Ovary (tissue), 3 donors: Measurements from ENCODE around the gene ABHD17C.

Experiments used
- EP300 ChIP-seq: sonication (generic); formaldehyde crosslinking; IDR thresholded peaks from one replicate; pipeline ENCODE4 v1.6.1; 2017; ENCODE audit warnings: antibody characterized with exemption
- POLR2A ChIP-seq: fragments of 450-650 bp; IDR thresholded peaks from one replicate; pipeline ENCODE4 v1.6.1; 2017; ENCODE audit warnings: antibody characterized with exemption, mild to moderate bottlenecking, moderate library complexity
- TF ChIP-seq, protein P1 (sequence below), 3 donors: fragments of 450-650 bp in 2 of 3; fragments of 200-600 bp in 1 of 3; IDR thresholded peaks; one replicate each; pipeline versions ENCODE4 v1.5.1 to v1.8.0; 2016 to 2022; ENCODE audit warnings: antibody characterized with exemption in 3 of 3, mild to moderate bottlenecking in 1 of 3
- donor health status: DM: no; HTN: no; CAD: no.

DNA sequence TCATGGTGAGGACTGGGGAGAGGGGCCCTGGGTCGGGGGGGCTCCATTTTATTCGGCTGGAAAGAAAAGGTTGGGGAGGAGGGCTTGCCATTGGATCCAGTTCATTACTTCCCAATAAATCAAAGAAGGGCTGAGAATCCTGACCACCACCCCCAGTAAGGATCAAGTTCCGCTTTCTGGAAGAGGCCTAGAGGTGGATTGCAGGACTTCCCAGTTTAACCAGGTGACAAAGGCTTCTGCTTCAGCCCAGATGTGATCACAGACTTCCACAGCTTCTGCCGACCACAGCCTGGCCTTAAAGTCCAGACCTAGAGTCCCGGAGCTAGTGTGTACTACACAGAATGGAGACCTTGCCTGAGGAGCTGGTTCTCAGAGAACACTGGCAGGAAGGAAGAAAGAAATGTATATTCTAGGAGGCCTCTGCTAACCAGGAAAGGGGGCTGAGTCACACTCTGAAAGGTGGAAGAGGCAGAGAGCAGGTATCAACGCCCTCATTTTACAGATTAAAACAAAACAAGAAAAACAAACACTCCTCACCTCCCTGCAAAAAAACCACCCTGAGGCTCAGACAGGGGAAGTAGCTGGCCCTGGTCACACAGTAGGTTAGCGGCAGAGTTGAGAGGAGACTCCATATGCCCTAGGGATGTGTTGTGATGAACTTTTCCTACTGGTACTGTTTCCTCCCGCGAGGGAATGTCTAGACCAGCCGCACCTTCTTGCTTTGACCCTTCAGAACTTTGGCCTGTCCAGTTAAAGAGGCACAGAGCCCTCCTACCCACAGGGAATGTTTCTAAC lies 82.9 kb downstream of the ABHD17C start:
- TF ChIP-seq, protein P1, sequence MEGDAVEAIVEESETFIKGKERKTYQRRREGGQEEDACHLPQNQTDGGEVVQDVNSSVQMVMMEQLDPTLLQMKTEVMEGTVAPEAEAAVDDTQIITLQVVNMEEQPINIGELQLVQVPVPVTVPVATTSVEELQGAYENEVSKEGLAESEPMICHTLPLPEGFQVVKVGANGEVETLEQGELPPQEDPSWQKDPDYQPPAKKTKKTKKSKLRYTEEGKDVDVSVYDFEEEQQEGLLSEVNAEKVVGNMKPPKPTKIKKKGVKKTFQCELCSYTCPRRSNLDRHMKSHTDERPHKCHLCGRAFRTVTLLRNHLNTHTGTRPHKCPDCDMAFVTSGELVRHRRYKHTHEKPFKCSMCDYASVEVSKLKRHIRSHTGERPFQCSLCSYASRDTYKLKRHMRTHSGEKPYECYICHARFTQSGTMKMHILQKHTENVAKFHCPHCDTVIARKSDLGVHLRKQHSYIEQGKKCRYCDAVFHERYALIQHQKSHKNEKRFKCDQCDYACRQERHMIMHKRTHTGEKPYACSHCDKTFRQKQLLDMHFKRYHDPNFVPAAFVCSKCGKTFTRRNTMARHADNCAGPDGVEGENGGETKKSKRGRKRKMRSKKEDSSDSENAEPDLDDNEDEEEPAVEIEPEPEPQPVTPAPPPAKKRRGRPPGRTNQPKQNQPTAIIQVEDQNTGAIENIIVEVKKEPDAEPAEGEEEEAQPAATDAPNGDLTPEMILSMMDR (IDR thresholded peaks at IDR 0.05): no peak
- TF ChIP-seq EP300: no peak
- TF ChIP-seq POLR2A: no peak
